ENCODE data around the gene ZNF143.
A peak's percentile ranks its signal among the peaks of the same experiment; 100 is the strongest.
"Not testable (repeated sequence)": the region's sequence is repeated elsewhere in the genome, so short reads cannot be mapped to it uniquely, and the experiment has no call there.

ZNF143 gene

GRCh38 chr11:9460322-9461062, at the start of gene ZNF143:
TSS of gene ZNF143 (plus strand) at chr11:9461012. CDS start at chr11:9471309, 10,297 bp downstream.
- peak; percentile 98 for DNase-seq (ENCODE audit: low spot score)

- DNase-seq (ENCODE audit: low spot score), result no peak
Observed at GRCh38 chr11:9428706-9429105, 32.1 kb upstream of the ZNF143 start.

- DNase-seq (ENCODE audit: low spot score), result no peak
Observed at GRCh38 chr11:9438611-9439010, 22.2 kb upstream of the ZNF143 start.

- no peak for DNase-seq (ENCODE audit: low spot score)
Observed at GRCh38 chr11:9446230-9446629, 14.6 kb upstream of the ZNF143 start.

GRCh38 chr11:9448576-9449352, 12.0 kb upstream of the ZNF143 start:
- no peak for DNase-seq (ENCODE audit: low spot score)

GRCh38 chr11:9452023-9452422, 8.8 kb upstream of the ZNF143 start:
- DNase-seq (ENCODE audit: low spot score), result not testable (repeated sequence)

GRCh38 chr11:9455722-9456121, 5.1 kb upstream of the ZNF143 start:
- no peak for DNase-seq (ENCODE audit: low spot score)

GRCh38 chr11:9459667-9460321, 1.0 kb upstream of the ZNF143 start:
- DNase-seq (ENCODE audit: low spot score), result no peak

GRCh38 chr11:9461063-9461759, 399 bp downstream of the ZNF143 start:
- DNase-seq (ENCODE audit: low spot score), result peak; percentile 78

- no peak for DNase-seq (ENCODE audit: low spot score)
Observed at GRCh38 chr11:9461760-9462134, 935 bp downstream of the ZNF143 start.

- no peak for DNase-seq (ENCODE audit: low spot score)
Observed at GRCh38 chr11:9462172-9462799, 1.5 kb downstream of the ZNF143 start.

GRCh38 chr11:9462806-9463537, 2.2 kb downstream of the ZNF143 start:
- no peak for DNase-seq (ENCODE audit: low spot score)

GRCh38 chr11:9470765-9471164, 10.0 kb downstream of the ZNF143 start:
- no peak for DNase-seq (ENCODE audit: low spot score)

- DNase-seq (ENCODE audit: low spot score), result no peak
Observed at GRCh38 chr11:9473408-9473807, 12.6 kb downstream of the ZNF143 start.

GRCh38 chr11:9479899-9480298, 19.1 kb downstream of the ZNF143 start:
- DNase-seq (ENCODE audit: low spot score), result no peak

GRCh38 chr11:9489080-9489765, 28.4 kb downstream of the ZNF143 start:
- no peak for DNase-seq (ENCODE audit: low spot score)

GRCh38 chr11:9490376-9490775, 29.6 kb downstream of the ZNF143 start:
- DNase-seq (ENCODE audit: low spot score), result no peak

- DNase-seq (ENCODE audit: low spot score), result no peak
Observed at GRCh38 chr11:9493492-9493891, 32.7 kb downstream of the ZNF143 start.

GRCh38 chr11:9494316-9494715, 33.5 kb downstream of the ZNF143 start:
- DNase-seq (ENCODE audit: low spot score), result no peak

- DNase-seq (ENCODE audit: low spot score), result no peak
Observed at GRCh38 chr11:9495803-9496514, 35.1 kb downstream of the ZNF143 start.
